Esophagus muscularis mucosa (tissue), 2 donors: Measurements from ENCODE around the gene GRPR.

ENCODE experiments used
- POLR2A ChIP-seq: fragments of 450-650 bp; IDR thresholded peaks from one replicate; pipeline ENCODE4 v1.6.1; 2017; ENCODE audit warnings: antibody characterized with exemption, moderate library complexity, mild to moderate bottlenecking, low read depth
- POLR2AphosphoS5 ChIP-seq, 2 donors: sonication (generic); formaldehyde crosslinking; IDR thresholded peaks; one replicate each; pipeline ENCODE4 v1.6.1; 2017; ENCODE audit warnings: antibody characterized with exemption in 2 of 2

DNA sequence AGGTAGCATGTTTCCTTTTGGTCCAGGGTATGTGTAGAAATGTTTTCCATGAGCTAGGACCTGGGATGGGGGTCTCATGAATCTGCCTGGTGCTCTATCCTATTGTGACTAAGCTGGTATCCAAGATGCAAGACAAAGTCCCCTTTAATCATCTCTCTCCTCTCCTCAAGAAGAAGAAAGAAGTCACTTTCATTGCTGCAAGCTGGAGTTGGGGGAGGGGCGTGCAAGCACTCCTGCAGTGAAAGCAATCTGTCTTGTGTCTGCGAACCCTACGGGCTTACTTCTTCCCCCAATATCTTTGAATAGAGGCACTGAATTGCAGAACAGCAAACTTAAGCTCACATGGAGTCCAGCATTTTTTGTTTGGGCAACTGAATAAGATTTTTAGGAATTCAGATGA, 27.2 kb upstream of the GRPR start:
- TF ChIP-seq POLR2AphosphoS5 (IDR thresholded peaks at IDR 0.05) (no peak), POLR2A (no peak)
